GM19193 (cell line): Measurements from ENCODE around the gene CORT.
A peak's percentile ranks its signal among the peaks of the same experiment; 100 is the strongest.

Experiments
- POLR2A ChIP-seq: IDR thresholded peaks from 4 replicates; pipeline ENCODE4 v1.6.1; 2011; ENCODE audit not compliant: insufficient read depth, insufficient read length; ENCODE audit errors: extremely low read depth

The CORT gene

GRCh38 chr1:10449751-10450150, at the start of gene CORT:
TSS of gene CORT (plus strand) at chr1:10450031. CDS start at chr1:10450224, 193 bp downstream.
- no peak for TF ChIP-seq POLR2A

GRCh38 chr1:10401281-10401680, 48.5 kb upstream of the CORT start:
- no peak for TF ChIP-seq POLR2A

- TF ChIP-seq POLR2A = no peak
Observed at GRCh38 chr1:10402729-10403274, 47.0 kb upstream of the CORT start.

- TF ChIP-seq POLR2A = no peak
Observed at GRCh38 chr1:10407201-10407600, 42.6 kb upstream of the CORT start.

- no peak for TF ChIP-seq POLR2A
Observed at GRCh38 chr1:10415211-10415930, 34.5 kb upstream of the CORT start.

GRCh38 chr1:10419351-10419750, 30.5 kb upstream of the CORT start:
- no peak for TF ChIP-seq POLR2A

GRCh38 chr1:10421637-10422036, 28.2 kb upstream of the CORT start:
- TF ChIP-seq POLR2A = no peak

GRCh38 chr1:10424034-10424433, 25.8 kb upstream of the CORT start:
- no peak for TF ChIP-seq POLR2A

- no peak for TF ChIP-seq POLR2A
Observed at GRCh38 chr1:10424651-10425050, 25.2 kb upstream of the CORT start.

- TF ChIP-seq POLR2A = no peak
Observed at GRCh38 chr1:10428984-10429383, 20.8 kb upstream of the CORT start.

GRCh38 chr1:10429868-10430215, 20.0 kb upstream of the CORT start:
- TF ChIP-seq POLR2A = no peak

GRCh38 chr1:10430216-10431069, 19.4 kb upstream of the CORT start, which contains the start of gene CENPS:
TSS of gene CENPS (plus strand) at chr1:10430433. CDS start at chr1:10430518, 85 bp downstream.
- TF ChIP-seq POLR2A = peak; percentile 80

GRCh38 chr1:10431070-10431730, 18.6 kb upstream of the CORT start:
- TF ChIP-seq POLR2A = no peak

- no peak for TF ChIP-seq POLR2A
Observed at GRCh38 chr1:10432910-10433700, 16.7 kb upstream of the CORT start.

- TF ChIP-seq POLR2A = no peak
Observed at GRCh38 chr1:10433790-10434189, 16.0 kb upstream of the CORT start.

GRCh38 chr1:10434590-10434989, 15.2 kb upstream of the CORT start:
- no peak for TF ChIP-seq POLR2A
